Thoracic aorta (tissue), 2 donors: ENCODE results near the gene RETREG3. TPM values are rescaled to one million over a fixed set of nuclear protein-coding genes. Genes with fewer than 3 reads are reported as not detected.
A peak's percentile ranks its signal among the peaks of the same experiment; 100 is the strongest.

Experiments
- ATAC-seq: fragments of 150-250 bp; one replicate; pipeline ENCODE4 v1.8.0; 2017; ENCODE audit warnings: low read depth; ENCODE audit not compliant: insufficient number of reproducible peaks, low FRiP score
- DNase-seq: peaks from one replicate; pipeline ENCODE4 v3.0.0-alpha.2; 2020; ENCODE audit warnings: low spot score
- H3K27ac ChIP-seq, 2 donors: fragments of 200-600 bp; sonication (generic); 1 replicate in 1 of 2; 2 replicates in 1 of 2; pipeline ENCODE4 v1.5.1; 2016; ENCODE audit warnings: mild to moderate bottlenecking in 2 of 2, moderate library complexity in 2 of 2
- H3K27me3 ChIP-seq: fragments of 200-600 bp; sonication (generic); replicated peaks from 2 replicates; pipeline ENCODE4 v1.6.0; 2016; ENCODE audit warnings: mild to moderate bottlenecking; ENCODE audit not compliant: insufficient read depth
- H3K36me3 ChIP-seq: fragments of 200-600 bp; sonication (generic); one replicate; pipeline ENCODE4 v1.5.1; 2016
- H3K4me1 ChIP-seq, 2 donors: fragments of 200-600 bp; sonication (generic); 1 replicate in 1 of 2; 2 replicates in 1 of 2; pipeline versions ENCODE4 v1.5.1 to v1.6.0; 2016; ENCODE audit warnings: low read depth in 2 of 2, mild to moderate bottlenecking in 1 of 2; ENCODE audit not compliant: control insufficient read depth in 1 of 2
- H3K4me3 ChIP-seq: fragments of 200-600 bp; sonication (generic); 2 replicates; pipeline ENCODE4 v1.5.1; 2016; ENCODE audit warnings: mild to moderate bottlenecking
- H3K9me3 ChIP-seq: fragments of 200-600 bp; sonication (generic); 2 replicates; pipeline ENCODE4 v1.5.1; 2016
- CTCF ChIP-seq: fragments of 200-600 bp; sonication (generic); IDR thresholded peaks from one replicate; pipeline ENCODE4 v1.5.1; 2019; ENCODE audit warnings: antibody characterized with exemption
- total RNA-seq, 2 donors: library from RNA; depleted of rRNA; stranded (reverse); fragments of >200 nt; gene quantifications; one replicate each; pipeline versions ENCODE4 v1.1.0 to v1.2.3, GENCODE V29; 2016

The RETREG3 gene
- total RNA-seq, 2 donors from 2014 or later: 49.0 to 60.4 TPM

GRCh38 chr17:42536372-42537155 lies 72.6 kb downstream of the RETREG3 start:
- Histone ChIP-seq H3K4me3 (peak overlapping the region; percentile 83), H3K36me3 (peaks cover 18% of the 10 kb centered on the region), H3K27me3 (no peaks in the 10 kb centered on the region), H3K4me1 (peaks cover 11 to 24% of the 10 kb centered on the region in 2 donors), H3K27ac (peak overlapping the region; percentile 82 to 92), H3K9me3 (no peaks in the 10 kb centered on the region)
- peak; percentile 52 for DNase-seq
- peak; percentile 70 for ATAC-seq
- TF ChIP-seq CTCF: no peak

- Histone ChIP-seq H3K4me1 (peaks cover 11 to 28% of the 10 kb centered on the region in 2 donors), H3K4me3 (peak within 1 kb of the TSS; percentile 83), H3K36me3 (peaks cover 18% of the 10 kb centered on the region), H3K9me3 (no peaks in the 10 kb centered on the region), H3K27ac (peak within 1 kb of the TSS; percentile 82 to 92), H3K27me3 (no peaks in the 10 kb centered on the region)
- TF ChIP-seq CTCF: no peak
- DNase-seq (peak; percentile 85), ATAC-seq (peak; percentile 79)
Observed at GRCh38 chr17:42536048-42536371, 73.2 kb downstream of the RETREG3 start, which contains the start of gene NAGLU. TSS of gene NAGLU (plus strand) at chr17:42536241. CDS start at chr17:42536273, 32 bp downstream.

GRCh38 chr17:42535155-42536047 lies 73.8 kb downstream of the RETREG3 start:
- TF ChIP-seq CTCF: no peak
- Histone ChIP-seq H3K27ac (peak overlapping the region; percentile 82 to 92), H3K4me3 (peak overlapping the region; percentile 83), H3K36me3 (peaks cover 18% of the 10 kb centered on the region), H3K4me1 (peaks cover 12 to 34% of the 10 kb centered on the region in 2 donors), H3K9me3 (no peaks in the 10 kb centered on the region), H3K27me3 (no peaks in the 10 kb centered on the region)
- DNase-seq (no peak), ATAC-seq (peak; percentile 16)

GRCh38 chr17:42531455-42532354 lies 77.5 kb downstream of the RETREG3 start:
- no peaks in the 10 kb centered on the region for H3K9me3 ChIP-seq
- ATAC-seq (no peak), DNase-seq (no peak)
- H3K4me3 ChIP-seq: peak overlapping the region; percentile 74
- peak; percentile 58 for TF ChIP-seq CTCF
- H3K4me1 ChIP-seq: peaks cover 9 to 40% of the 10 kb centered on the region in 2 donors
- H3K36me3 ChIP-seq: no peaks in the 10 kb centered on the region
- peak overlapping the region; percentile 68 to 82 for H3K27ac ChIP-seq
- no peaks in the 10 kb centered on the region for H3K27me3 ChIP-seq
